Measurements from ENCODE around the gene NPBWR2.

Gene NPBWR2

GRCh38 chr20:64113796-64114355 lies 6.5 kb upstream of the NPBWR2 start:
- Histone ChIP-seq H3K36me3 (no peaks in the 10 kb centered on the region), H3K9ac (no peak overlapping the region), H4K20me1 (peaks cover 0 to 29% (median 0%) of the 10 kb centered on the region in 11 experiments; a peak in 7 of 22 replicates), H3K9me3 (replicated peaks in 1 of 11) (no peaks in the 10 kb centered on the region), H3K27ac (no peak overlapping the region), H3K4me3 (no peak overlapping the region), H3K27me3 (peaks cover 0 to 7% (median 0%) of the 10 kb centered on the region in 11 experiments; a peak in 3 of 22 replicates), H3K4me2 (peak overlapping the region in 7 of 11 experiments; percentile 80 to 94 (median 89); a peak in 13 of 22 replicates), H3K4me1 (peaks cover 15 to 56% (median 47%) of the 10 kb centered on the region in 10 experiments)
- no peak for TF ChIP-seq Cebpa-rat (IDR thresholded peaks at IDR 0.05)

- Histone ChIP-seq H3K36me3 (no peaks in the 10 kb centered on the region), H3K27ac (no peak overlapping the region), H3K4me3 (no peak overlapping the region), H3K9ac (peak overlapping the region in 1 of 11 experiments; percentile 25; a peak in 2 of 22 replicates), H4K20me1 (peaks cover 0 to 29% (median 0%) of the 10 kb centered on the region in 11 experiments; a peak in 7 of 22 replicates), H3K27me3 (peaks cover 0 to 7% (median 0%) of the 10 kb centered on the region in 11 experiments; a peak in 3 of 22 replicates), H3K4me2 (peak overlapping the region in 10 of 11 experiments; percentile 42 to 94 (median 87); a peak in 17 of 22 replicates), H3K4me1 (peaks cover 18 to 60% (median 51%) of the 10 kb centered on the region in 10 experiments), H3K9me3 (replicated peaks in 1 of 11) (no peaks in the 10 kb centered on the region)
- TF ChIP-seq Cebpa-rat (IDR thresholded peaks at IDR 0.05): no peak
Measured at GRCh38 chr20:64113444-64113775, 6.0 kb upstream of the NPBWR2 start.

GRCh38 chr20:64112691-64113443 lies 5.5 kb upstream of the NPBWR2 start:
- H4K20me1 ChIP-seq: peaks cover 0 to 29% (median 0%) of the 10 kb centered on the region in 11 experiments; a peak in 7 of 22 replicates
- H3K4me3 ChIP-seq: no peak overlapping the region
- no peaks in the 10 kb centered on the region for H3K36me3 ChIP-seq
- peaks cover 24 to 66% (median 57%) of the 10 kb centered on the region in 10 experiments for H3K4me1 ChIP-seq
- peak overlapping the region in 6 of 11 experiments; percentile 9 to 52 (median 42); a peak in 6 of 22 replicates for H3K27ac ChIP-seq
- TF ChIP-seq Cebpa-rat (IDR thresholded peaks at IDR 0.05): no peak
- H3K9me3 ChIP-seq (replicated peaks in 1 of 11): no peaks in the 10 kb centered on the region
- H3K4me2 ChIP-seq: peak overlapping the region; percentile 42 to 94 (median 85)
- H3K9ac ChIP-seq: peak overlapping the region in 8 of 11 experiments; percentile 15 to 51 (median 32); a peak in 10 of 22 replicates
- H3K27me3 ChIP-seq: peaks cover 0 to 7% (median 0%) of the 10 kb centered on the region in 11 experiments; a peak in 3 of 22 replicates

GRCh38 chr20:64111841-64112641 lies 4.7 kb upstream of the NPBWR2 start:
- Histone ChIP-seq H3K4me1 (peaks cover 32 to 74% (median 65%) of the 10 kb centered on the region in 10 experiments), H3K9ac (peak overlapping the region in 9 of 11 experiments; percentile 15 to 51 (median 25); a peak in 10 of 22 replicates), H3K4me2 (peak overlapping the region; percentile 42 to 94 (median 85)), H3K9me3 (replicated peaks in 1 of 11) (no peaks in the 10 kb centered on the region), H3K4me3 (no peak overlapping the region), H3K27ac (peak overlapping the region in 6 of 11 experiments; percentile 9 to 52 (median 42); a peak in 9 of 22 replicates), H4K20me1 (peaks cover 0 to 35% (median 0%) of the 10 kb centered on the region in 11 experiments; a peak in 7 of 22 replicates), H3K27me3 (peaks cover 0 to 7% (median 0%) of the 10 kb centered on the region in 11 experiments; a peak in 3 of 22 replicates), H3K36me3 (no peaks in the 10 kb centered on the region)
- TF ChIP-seq Cebpa-rat (IDR thresholded peaks at IDR 0.05): no peak

- Histone ChIP-seq H3K27ac (no peak overlapping the region), H3K9me3 (replicated peaks in 1 of 11) (no peaks in the 10 kb centered on the region), H3K36me3 (no peaks in the 10 kb centered on the region), H3K9ac (peak overlapping the region in 4 of 11 experiments; percentile 7 to 41 (median 15); a peak in 2 of 22 replicates), H3K4me3 (no peak overlapping the region), H3K27me3 (peaks cover 0 to 7% (median 0%) of the 10 kb centered on the region in 11 experiments; a peak in 3 of 22 replicates), H3K4me1 (peaks cover 34 to 78% (median 67%) of the 10 kb centered on the region in 10 experiments), H3K4me2 (peak overlapping the region in 9 of 11 experiments; percentile 56 to 89 (median 75); a peak in 16 of 22 replicates), H4K20me1 (peaks cover 0 to 38% (median 0%) of the 10 kb centered on the region in 11 experiments; a peak in 7 of 22 replicates)
- TF ChIP-seq Cebpa-rat (IDR thresholded peaks at IDR 0.05): no peak
Measured at GRCh38 chr20:64110411-64111068, 3.2 kb upstream of the NPBWR2 start.

- peak overlapping the region in 9 of 11 experiments; percentile 56 to 89 (median 75); a peak in 17 of 22 replicates for H3K4me2 ChIP-seq
- peaks cover 34 to 78% (median 67%) of the 10 kb centered on the region in 10 experiments for H3K4me1 ChIP-seq
- no peak overlapping the region for H3K27ac ChIP-seq
- peaks cover 0 to 7% (median 0%) of the 10 kb centered on the region in 11 experiments; a peak in 3 of 22 replicates for H3K27me3 ChIP-seq
- no peak overlapping the region for H3K4me3 ChIP-seq
- H3K9me3 ChIP-seq (replicated peaks in 1 of 11): no peaks in the 10 kb centered on the region
- H3K9ac ChIP-seq: peak overlapping the region in 4 of 11 experiments; percentile 7 to 41 (median 15); a peak in 2 of 22 replicates
- peaks cover 0 to 35% (median 0%) of the 10 kb centered on the region in 11 experiments; a peak in 7 of 22 replicates for H4K20me1 ChIP-seq
- no peaks in the 10 kb centered on the region for H3K36me3 ChIP-seq
- TF ChIP-seq Cebpa-rat (IDR thresholded peaks at IDR 0.05): no peak
Measured at GRCh38 chr20:64109831-64110391, 2.5 kb upstream of the NPBWR2 start.

- Histone ChIP-seq H3K36me3 (no peaks in the 10 kb centered on the region), H3K9ac (peak overlapping the region in 3 of 11 experiments; percentile 13 to 41 (median 18); a peak in 2 of 22 replicates), H3K27ac (no peak overlapping the region), H3K4me1 (peaks cover 34 to 75% (median 67%) of the 10 kb centered on the region in 10 experiments), H3K4me3 (no peak overlapping the region), H3K4me2 (peak overlapping the region in 9 of 11 experiments; percentile 56 to 89 (median 75); a peak in 17 of 22 replicates), H3K27me3 (peaks cover 0 to 10% (median under 1%) of the 10 kb centered on the region in 11 experiments; a peak in 9 of 22 replicates), H4K20me1 (peaks cover 0 to 37% (median 0%) of the 10 kb centered on the region in 11 experiments; a peak in 7 of 22 replicates), H3K9me3 (replicated peaks in 1 of 11) (no peaks in the 10 kb centered on the region)
- no peak for TF ChIP-seq Cebpa-rat (IDR thresholded peaks at IDR 0.05)
Measured at GRCh38 chr20:64108731-64109681, 1.6 kb upstream of the NPBWR2 start.
